HG03196 (cell line): ENCODE results near the gene ECE2.
"Not testable (repeated sequence)": the region's sequence is repeated elsewhere in the genome, so short reads cannot be mapped to it uniquely, and the experiment has no call there.

ENCODE experiments used
- ATAC-seq: cut with Tn5 transposase; IDR thresholded peaks from one replicate; pipeline ENCODE4 v1.9.1; 2021; ENCODE audit not compliant: unreplicated experiment

The ECE2 gene

DNA sequence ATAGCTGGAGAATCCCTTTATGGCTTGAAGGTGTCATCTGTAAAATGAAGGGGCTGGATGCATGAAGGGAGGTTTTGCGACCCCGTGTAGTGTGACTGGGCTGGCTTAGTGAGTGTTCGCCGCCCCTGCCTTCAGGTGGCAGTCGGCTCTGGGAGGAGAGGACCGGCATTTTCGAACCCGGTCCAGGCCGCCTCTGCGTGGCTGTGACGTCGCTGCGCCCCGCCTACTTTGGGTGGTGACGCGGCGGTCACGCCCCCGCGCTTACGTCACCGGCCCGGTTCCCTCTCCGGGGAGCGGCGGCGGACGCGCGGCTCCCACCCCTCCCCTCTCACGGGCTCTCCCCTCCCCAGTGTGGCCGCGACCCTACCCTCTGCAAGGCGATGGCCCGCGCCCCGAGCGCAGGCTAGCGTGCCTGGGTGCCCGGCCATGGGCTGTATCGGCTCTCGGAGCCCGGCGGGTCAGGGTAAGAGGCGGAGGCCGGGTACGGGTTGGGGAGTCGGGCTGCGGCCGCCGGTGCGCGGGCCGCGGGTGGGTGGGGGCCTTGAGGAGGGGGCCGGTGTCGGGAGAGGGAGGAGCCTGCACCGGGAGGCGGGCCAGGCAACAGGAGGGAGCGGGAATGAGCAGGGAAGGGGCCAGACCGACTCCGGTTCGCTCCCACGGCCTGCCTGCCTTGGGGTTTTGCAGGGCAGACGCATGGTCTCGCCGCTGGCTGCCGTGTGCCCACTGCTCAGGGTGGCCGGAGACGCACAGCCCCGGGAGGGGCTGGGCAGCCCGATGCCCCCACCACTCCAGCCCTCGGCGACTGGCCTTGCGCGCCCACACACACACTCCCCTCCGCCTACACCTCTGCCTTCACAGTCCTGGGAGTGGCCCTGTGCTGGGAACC is 60.1 kb downstream of the ECE2 start:
- ATAC-seq, result peak; percentile 71

DNA sequence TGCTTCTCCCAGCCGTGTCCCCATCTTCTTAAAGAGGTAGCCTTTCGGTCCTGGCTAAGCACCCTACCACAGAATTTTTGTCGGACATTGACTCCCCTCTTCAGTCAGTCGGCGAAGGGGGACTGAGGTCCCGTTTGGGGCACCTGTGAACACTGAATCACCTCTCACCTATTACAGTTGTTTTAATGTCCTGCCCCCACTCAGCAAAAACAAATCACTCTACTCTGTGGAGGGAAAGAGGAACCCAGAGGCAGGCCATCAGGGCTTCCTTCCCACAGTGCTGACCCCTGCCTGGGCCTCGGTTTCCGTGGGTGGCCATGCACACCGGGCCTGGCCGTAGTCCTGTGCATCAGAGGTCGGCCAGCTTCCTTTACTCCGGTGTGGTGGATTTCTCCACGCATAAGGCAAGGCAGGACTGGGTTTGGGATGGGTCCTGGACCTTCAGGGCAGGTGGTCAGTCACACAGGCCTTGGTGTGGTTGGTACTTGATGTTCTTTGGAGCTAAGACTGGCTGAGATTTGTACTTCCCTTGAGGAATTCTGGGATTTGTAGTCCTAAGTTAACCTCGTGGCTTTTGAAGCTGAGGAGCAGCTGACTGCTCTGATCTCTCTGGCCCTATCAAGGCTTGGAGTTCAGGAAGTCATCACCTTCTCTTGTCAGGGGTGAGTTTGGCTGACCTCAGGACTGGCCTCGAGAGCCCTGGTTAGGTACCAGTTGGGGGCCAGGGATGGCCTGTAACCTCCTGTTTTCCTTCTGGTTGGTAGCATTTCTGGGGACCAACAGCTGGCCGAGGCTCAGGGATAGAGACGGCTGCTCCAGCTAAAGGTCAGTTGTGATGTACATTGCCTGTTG is 61.0 kb downstream of the ECE2 start:
- ATAC-seq, result no peak

DNA sequence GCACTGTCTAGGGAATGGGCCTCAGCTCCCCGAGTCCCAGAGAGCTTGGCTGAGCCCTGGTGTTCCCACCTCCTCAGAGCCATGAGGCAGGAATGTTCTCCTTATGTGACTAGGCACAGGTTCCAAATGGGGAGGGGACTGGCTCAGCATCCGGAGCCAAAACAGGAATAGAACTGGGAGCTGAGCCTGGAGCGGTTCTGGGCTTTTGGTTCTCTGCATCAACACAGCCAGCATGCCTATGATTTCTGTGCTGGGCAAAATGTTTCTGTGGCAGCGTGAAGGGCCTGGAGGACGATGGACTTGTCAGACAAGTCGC is 61.5 kb downstream of the ECE2 start, which contains the start of gene FAM131A:
FAM131A (plus strand) TSS at position 202 of the 316 bp plus-strand sequence; CDS start at position 233, 31 bp downstream.
- no peak for ATAC-seq

DNA sequence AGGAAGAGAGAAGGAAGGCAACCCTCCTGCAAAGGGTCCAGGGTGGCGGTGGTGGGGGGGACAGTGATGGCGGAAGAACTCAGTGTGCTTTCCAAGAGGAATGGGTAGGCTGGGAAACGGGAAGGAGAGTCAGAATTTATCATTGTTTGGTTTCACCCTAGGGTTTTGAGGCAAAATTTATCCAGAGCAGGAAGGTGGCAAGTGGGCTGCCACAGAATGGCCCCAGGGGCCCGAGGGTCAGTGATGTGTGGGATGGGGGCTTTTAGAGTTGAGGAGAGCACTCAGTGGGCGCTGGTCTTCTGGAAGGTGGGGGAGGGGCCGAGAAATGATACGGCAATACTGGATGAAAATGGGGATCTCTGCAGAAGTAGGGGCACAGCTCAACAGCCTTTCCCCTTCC is 62.2 kb downstream of the ECE2 start:
- no peak for ATAC-seq

DNA sequence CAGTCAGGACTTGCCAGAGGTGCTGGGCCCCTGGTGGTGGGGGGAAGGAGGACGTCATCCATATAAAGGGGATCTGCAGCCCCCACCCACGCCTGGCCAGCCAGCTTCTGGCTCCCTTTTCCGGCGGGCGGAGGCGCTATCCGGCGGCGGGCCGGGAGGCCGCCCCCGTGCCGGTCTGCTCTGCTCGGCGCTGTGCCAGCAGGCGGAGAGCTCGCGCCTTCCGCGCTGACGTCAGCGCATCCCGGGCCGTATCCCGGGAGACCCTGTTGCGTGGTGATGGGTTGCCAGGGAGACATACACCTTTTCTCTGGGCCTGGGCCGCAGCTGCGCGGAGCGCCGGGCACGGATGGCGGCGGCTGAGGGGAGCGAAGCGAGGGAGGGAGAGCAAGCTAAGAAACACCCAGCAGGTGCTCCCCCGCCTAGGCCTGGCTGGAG is 62.7 kb downstream of the ECE2 start:
- no peak for ATAC-seq

DNA sequence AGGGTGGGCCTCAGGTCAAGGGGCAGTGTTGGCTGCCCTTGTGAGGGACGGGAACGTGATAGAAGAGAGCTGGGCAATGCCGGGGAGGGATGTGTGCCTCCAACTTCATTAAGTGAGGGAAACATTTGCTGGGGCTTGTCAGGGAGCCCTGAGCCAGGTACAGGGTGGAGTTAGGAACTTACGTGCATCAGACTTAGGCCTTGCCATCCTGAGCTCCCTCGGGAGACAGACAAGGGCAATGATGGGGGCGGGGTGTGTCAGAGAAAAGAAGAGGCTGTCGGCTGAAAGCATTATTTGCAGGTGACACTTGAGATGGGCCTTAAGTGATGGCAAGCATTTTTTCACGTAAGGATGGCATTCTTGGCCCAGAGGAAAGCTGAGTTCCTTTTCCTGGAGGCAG is 63.2 kb downstream of the ECE2 start:
- ATAC-seq, result no peak

DNA sequence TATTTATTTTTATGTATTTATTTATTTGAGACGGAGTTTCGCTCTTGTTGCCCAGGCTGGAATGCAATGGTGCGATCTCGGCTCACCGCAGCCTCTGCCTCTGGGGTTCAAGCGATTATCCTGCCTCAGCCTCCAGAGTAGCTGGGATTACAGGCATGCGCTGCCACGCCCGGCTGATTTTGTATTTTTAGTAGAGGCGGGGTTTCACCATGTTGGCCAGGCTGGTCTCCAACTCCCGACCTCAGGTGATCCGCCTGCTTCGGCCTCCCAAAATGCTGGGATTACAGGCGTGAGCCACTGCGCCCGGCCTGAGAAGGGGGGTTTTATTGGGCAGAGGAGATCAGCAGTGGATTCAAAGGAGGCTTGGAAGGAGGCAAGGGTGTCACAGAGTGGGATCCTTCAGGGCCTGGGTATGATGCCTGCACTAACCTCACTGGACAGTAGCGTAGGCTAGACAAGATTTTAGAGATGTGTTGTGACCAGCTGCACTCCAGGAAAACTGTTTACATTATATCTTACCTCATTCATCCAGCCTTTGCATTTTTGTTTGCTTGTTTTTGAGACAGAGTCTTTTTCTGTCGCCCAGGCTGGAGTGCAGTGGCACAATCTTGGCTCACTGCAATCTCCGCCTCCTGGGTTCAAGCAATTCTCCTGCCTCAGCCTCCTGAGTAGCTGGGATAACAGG is 63.8 kb downstream of the ECE2 start:
- ATAC-seq, result not testable (repeated sequence)

DNA sequence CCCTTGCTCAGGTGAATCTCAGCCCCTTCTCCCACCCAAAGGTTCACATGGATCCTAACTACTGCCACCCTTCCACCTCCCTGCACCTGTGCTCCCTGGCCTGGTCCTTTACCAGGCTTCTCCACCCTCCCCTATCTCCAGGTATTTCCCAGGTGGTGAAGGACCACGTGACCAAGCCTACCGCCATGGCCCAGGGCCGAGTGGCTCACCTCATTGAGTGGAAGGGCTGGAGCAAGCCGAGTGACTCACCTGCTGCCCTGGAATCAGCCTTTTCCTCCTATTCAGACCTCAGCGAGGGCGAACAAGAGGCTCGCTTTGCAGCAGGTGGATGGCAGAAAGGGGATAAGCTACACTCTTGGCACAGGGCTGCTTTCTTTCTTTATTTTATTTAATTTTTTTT is 66.1 kb downstream of the ECE2 start:
- ATAC-seq, result no peak
